ENCODE data around the gene NSMCE1.

Gene NSMCE1

GRCh38 chr16:27268376-27269299, at the start of gene NSMCE1:
Gene NSMCE1 (minus strand): TSS chr16:27268772. CDS start chr16:27257570, 11,202 bp downstream.
- peak; percentile 95 for DNase-seq

- DNase-seq, result no peak
Measured at GRCh38 chr16:27317738-27318391, 49.3 kb upstream of the NSMCE1 start.

GRCh38 chr16:27317320-27317719, 48.7 kb upstream of the NSMCE1 start:
- DNase-seq, result no peak

- no peak for DNase-seq
Measured at GRCh38 chr16:27316038-27316680, 47.6 kb upstream of the NSMCE1 start.

- DNase-seq, result peak; percentile 50
Measured at GRCh38 chr16:27315333-27316037, 46.9 kb upstream of the NSMCE1 start.

GRCh38 chr16:27314986-27315332, 46.4 kb upstream of the NSMCE1 start:
- no peak for DNase-seq

- peak; percentile 71 for DNase-seq
Measured at GRCh38 chr16:27314161-27314723, 45.7 kb upstream of the NSMCE1 start.

- peak; percentile 65 for DNase-seq
Measured at GRCh38 chr16:27313422-27314160, 45.0 kb upstream of the NSMCE1 start, which contains the start of gene IL4R. Gene IL4R (plus strand): TSS chr16:27313974. CDS start chr16:27340204, 26,230 bp downstream.

GRCh38 chr16:27312580-27313421, 44.2 kb upstream of the NSMCE1 start:
- DNase-seq, result no peak

GRCh38 chr16:27311897-27312303, 43.3 kb upstream of the NSMCE1 start:
- DNase-seq, result no peak

GRCh38 chr16:27311448-27311830, 42.9 kb upstream of the NSMCE1 start:
- no peak for DNase-seq

GRCh38 chr16:27310576-27311447, 42.2 kb upstream of the NSMCE1 start:
- no peak for DNase-seq

- DNase-seq, result no peak
Measured at GRCh38 chr16:27308792-27309191, 40.2 kb upstream of the NSMCE1 start.

GRCh38 chr16:27305839-27306442, 37.4 kb upstream of the NSMCE1 start:
- no peak for DNase-seq

- DNase-seq, result no peak
Measured at GRCh38 chr16:27304881-27305745, 36.5 kb upstream of the NSMCE1 start.

GRCh38 chr16:27304102-27304501, 35.5 kb upstream of the NSMCE1 start:
- DNase-seq, result no peak

GRCh38 chr16:27303256-27304100, 34.9 kb upstream of the NSMCE1 start:
- no peak for DNase-seq

All from CD4-positive, alpha-beta T cell treated with Interferon gamma for 1 hour (primary cell).